GM23338 (cell line): Measurements from ENCODE around the gene KCNS3. TPM values are rescaled to one million over a fixed set of nuclear protein-coding genes. Genes with fewer than 3 reads are reported as not detected.
A peak's percentile ranks its signal among the peaks of the same experiment; 100 is the strongest.

ENCODE experiments used
- ATAC-seq: fragments of 200-7000 bp; cut with Tn5 transposase; 3 replicates; pipeline ENCODE4 v1.9.1; 2020
- DNase-seq: peaks from one replicate; pipeline ENCODE4 v3.0.0-alpha.2; 2015; ENCODE audit warnings: low spot score
- H2AFZ ChIP-seq: fragments of 200-600 bp; sonication (generic); 2 replicates; pipeline ENCODE4 v1.8.0; 2016; ENCODE audit warnings: antibody characterized with exemption, mild to moderate bottlenecking, moderate library complexity
- H3F3A ChIP-seq: fragments of 200-600 bp; sonication (generic); replicated peaks from 2 replicates; pipeline ENCODE4 v1.8.0; 2017; ENCODE audit warnings: antibody characterized with exemption, mixed run types, low read depth
- H3K27ac ChIP-seq: fragments of 200-600 bp; sonication (generic); 2 replicates; pipeline ENCODE4 v1.6.1; 2016; ENCODE audit warnings: low read depth
- H3K27me3 ChIP-seq: fragments of 200-600 bp; sonication (generic); 2 replicates; pipeline ENCODE4 v1.8.0; 2016; ENCODE audit warnings: mild to moderate bottlenecking, mixed run types, moderate library complexity; ENCODE audit not compliant: insufficient read depth
- H3K36me3 ChIP-seq: fragments of 200-600 bp; sonication (generic); 2 replicates; pipeline ENCODE4 v1.8.0; 2016; ENCODE audit warnings: mild to moderate bottlenecking; ENCODE audit not compliant: insufficient read depth
- H3K4me1 ChIP-seq: fragments of 200-600 bp; sonication (generic); 2 replicates; pipeline ENCODE4 v1.8.0; 2016; ENCODE audit warnings: mild to moderate bottlenecking, moderate library complexity; ENCODE audit not compliant: insufficient read depth
- H3K4me2 ChIP-seq: fragments of 200-600 bp; sonication (generic); 2 replicates; pipeline ENCODE4 v1.7.1; 2017; ENCODE audit warnings: mixed run types
- H3K4me3 ChIP-seq: fragments of 200-600 bp; sonication (generic); 2 replicates; pipeline ENCODE4 v1.6.1; 2016; ENCODE audit warnings: mixed run types
- H3K79me2 ChIP-seq: fragments of 200-600 bp; sonication (generic); replicated peaks from 2 replicates; pipeline ENCODE4 v1.8.0; 2017; ENCODE audit warnings: mild to moderate bottlenecking; ENCODE audit not compliant: insufficient read depth
- H3K9me2 ChIP-seq: fragments of 200-600 bp; sonication (generic); 2 replicates; pipeline ENCODE4 v1.8.0; 2017; ENCODE audit not compliant: insufficient read depth
- H4K20me1 ChIP-seq: fragments of 200-600 bp; sonication (generic); replicated peaks from 2 replicates; pipeline ENCODE4 v1.8.0; 2017; ENCODE audit warnings: mild to moderate bottlenecking; ENCODE audit not compliant: insufficient read depth
- H3K27ac Mint-ChIP-seq: 2 replicates; pipeline ENCODE4 v1.8.0; 2020; ENCODE audit warnings: inconsistent platforms, mild to moderate bottlenecking, moderate library complexity, mixed read lengths
- H3K27me3 Mint-ChIP-seq: 3 replicates; pipeline ENCODE4 v1.8.0; 2022; ENCODE audit warnings: low read depth, mild to moderate bottlenecking, moderate library complexity, mixed read lengths, inconsistent platforms; ENCODE audit not compliant: insufficient read depth, poor library complexity
- H3K36me3 Mint-ChIP-seq: 3 replicates; pipeline ENCODE4 v1.8.0; 2021; ENCODE audit warnings: low read depth, mild to moderate bottlenecking, inconsistent platforms, moderate library complexity, mixed read lengths
- H3K4me1 Mint-ChIP-seq: 3 replicates; pipeline ENCODE4 v1.8.0; 2020; ENCODE audit warnings: mild to moderate bottlenecking, inconsistent platforms, mixed read lengths
- H3K4me3 Mint-ChIP-seq: 3 replicates; pipeline ENCODE4 v1.8.0; 2021; ENCODE audit warnings: moderate library complexity, mild to moderate bottlenecking, inconsistent platforms, mixed read lengths
- H3K9me3 Mint-ChIP-seq: 3 replicates; pipeline ENCODE4 v1.8.0; 2020; ENCODE audit warnings: moderate library complexity, mild to moderate bottlenecking, inconsistent platforms, mixed read lengths
- CREB1 ChIP-seq: fragments of 250-450 bp; sonication (Bioruptor Pico); IDR thresholded peaks from 2 replicates; pipeline ENCODE4 v1.5.0; 2020; ENCODE audit warnings: low read depth, mild to moderate bottlenecking, moderate library complexity
- CTCF ChIP-seq, 2 experiments: fragments of 200-600 bp in 1 of 2; sonication (generic) in 1 of 2; conservative IDR thresholded peaks; 2 replicates each; pipeline versions ENCODE4 v1.5.1 to v1.6.1; 2016 to 2017; ENCODE audit warnings: antibody characterized with exemption in 2 of 2, low read depth in 2 of 2, mild to moderate bottlenecking in 2 of 2, moderate library complexity in 1 of 2
- EZH2phosphoT487 ChIP-seq: fragments of 200-600 bp; sonication (generic); IDR thresholded peaks from one replicate; pipeline ENCODE4 v1.8.1; 2018; ENCODE audit warnings: antibody characterized with exemption; ENCODE audit not compliant: unreplicated experiment
- NANOG ChIP-seq: IDR thresholded peaks from 2 replicates; pipeline ENCODE4 v1.6.1; 2016; ENCODE audit warnings: antibody characterized with exemption, borderline replicate concordance
- POLR2AphosphoS5 ChIP-seq: IDR thresholded peaks from 2 replicates; pipeline ENCODE4 v1.6.1; 2016; ENCODE audit warnings: antibody characterized with exemption, low read depth
- REST ChIP-seq: IDR thresholded peaks from one replicate; pipeline ENCODE4 v1.6.1; 2018; ENCODE audit warnings: antibody characterized with exemption; ENCODE audit not compliant: unreplicated experiment
- ZNF331 ChIP-seq: fragments of 250-450 bp; sonication (Bioruptor Pico); IDR thresholded peaks from 2 replicates; pipeline ENCODE4 v1.5.0; 2020; ENCODE audit warnings: low read depth, mild to moderate bottlenecking, moderate library complexity
- polyA plus RNA-seq: library from polyadenylated mRNA; unstranded; fragments of >200 nt; fragmentation: Nextera tagmentation; extraction: Ambion mirVana; gene quantifications from 2 replicates; pipeline ENCODE4 v1.2.1, GENCODE V29; 2016
- total RNA-seq: library from RNA; depleted of rRNA; stranded (reverse); fragments of >200 nt; shearing (Covaris generic); gene quantifications from 2 replicates; pipeline ENCODE4 v1.2.3, GENCODE V29; 2014

KCNS3 gene
- total and polyA plus RNA-seq, 2 experiments from 2014 or later: 23.2 to 80.0 TPM

- H3K27me3 Mint-ChIP-seq: peaks cover 5% of the 10 kb centered on the region
- Histone ChIP-seq H3F3A (no peaks in the 10 kb centered on the region), H3K9me2 (no peaks in the 10 kb centered on the region), H3K36me3 (peaks cover 4% of the 10 kb centered on the region; the same call in 1 of the 2 replicates), H3K79me2 (no peaks in the 10 kb centered on the region; the same call in 1 of the 2 replicates), H3K4me2 (no peak overlapping the region), H4K20me1 (no peaks in the 10 kb centered on the region), H3K27ac (no peak overlapping the region), H3K4me1 (peaks cover 28% of the 10 kb centered on the region), H2AFZ (no peak overlapping the region), H3K4me3 (no peak overlapping the region), H3K27me3 (no peaks in the 10 kb centered on the region)
- H3K27ac Mint-ChIP-seq: no peak overlapping the region
- H3K4me1 Mint-ChIP-seq: peaks cover 26% of the 10 kb centered on the region
- no peak for TF ChIP-seq NANOG
- no peak for TF ChIP-seq ZNF331 (CRISPR knock-in tag)
- no peak for TF ChIP-seq CREB1 (CRISPR knock-in tag)
- TF ChIP-seq POLR2AphosphoS5: no peak
- no peak for TF ChIP-seq EZH2phosphoT487
- TF ChIP-seq REST: no peak
- TF ChIP-seq CTCF (conservative IDR thresholded peaks at IDR 0.05; ENCODE audit: low read depth in 2 of 2): no peak
- H3K9me3 Mint-ChIP-seq: peaks cover 4% of the 10 kb centered on the region; the same call in 1 of the 3 replicates
- ATAC-seq (no peak), DNase-seq (no peak)
- H3K36me3 Mint-ChIP-seq: peaks cover 35% of the 10 kb centered on the region
- H3K4me3 Mint-ChIP-seq: no peak overlapping the region
These were observed 54.8 kb downstream of the KCNS3 start for GRCh38 chr2:17933256-17933655.

GRCh38 chr2:17934721-17935120 is 56.3 kb downstream of the KCNS3 start:
- no peaks in the 10 kb centered on the region for H4K20me1 ChIP-seq
- no peaks in the 10 kb centered on the region; the same call in 1 of the 2 replicates for H3K79me2 ChIP-seq
- H3K4me2 ChIP-seq: peak overlapping the region; percentile 42
- H3K27ac ChIP-seq: peak overlapping the region; percentile 71; the same call in 1 of the 2 replicates
- H3K9me2 ChIP-seq: no peaks in the 10 kb centered on the region
- H3F3A ChIP-seq: no peaks in the 10 kb centered on the region
- peaks cover 28% of the 10 kb centered on the region for H3K4me1 ChIP-seq
- Mint-ChIP-seq H3K4me1 (peaks cover 26% of the 10 kb centered on the region), H3K36me3 (peaks cover 41% of the 10 kb centered on the region), H3K27me3 (peaks cover 5% of the 10 kb centered on the region), H3K9me3 (peaks cover 4% of the 10 kb centered on the region; the same call in 1 of the 3 replicates), H3K27ac (peak overlapping the region; percentile 65; the same call in 1 of the 2 replicates), H3K4me3 (no peak overlapping the region; the same call in 2 of the 3 replicates)
- H3K27me3 ChIP-seq: no peaks in the 10 kb centered on the region
- H3K4me3 ChIP-seq: no peak overlapping the region
- peak; percentile 43 for ATAC-seq
- DNase-seq: no peak
- no peak overlapping the region for H2AFZ ChIP-seq
- no peak for TF ChIP-seq EZH2phosphoT487
- H3K36me3 ChIP-seq: peaks cover 4% of the 10 kb centered on the region; the same call in 1 of the 2 replicates
